ENCODE data around the gene HS3ST2. TPM values are rescaled to one million over a fixed set of nuclear protein-coding genes. Genes with fewer than 3 reads are reported as not detected.

Gene HS3ST2
- total and polyA plus RNA-seq, 2 experiments from 2014 or later: 0.17 TPM; not detected in 1

- no peaks in the 10 kb centered on the region for H3K79me2 ChIP-seq
- H3K36me3 ChIP-seq (replicated peaks; ENCODE audit: insufficient read depth, low read depth): no peaks in the 10 kb centered on the region
- no peak overlapping the region for H3K27ac ChIP-seq
- peaks cover 7% of the 10 kb centered on the region for H3K27me3 ChIP-seq
- H3K4me3 ChIP-seq: no peak overlapping the region
- WGBS (ENCODE audit: low lambda C conversion rate, missing lambda C conversion rate): 80% methylated on average over 3 of the region's 3 CpGs
- H3K9me2 ChIP-seq (replicated peaks; ENCODE audit: insufficient read depth): no peaks in the 10 kb centered on the region
- no peaks in the 10 kb centered on the region for H4K20me1 ChIP-seq (ENCODE audit: insufficient read depth, poor library complexity, severe bottlenecking)
- no peaks in the 10 kb centered on the region for H3K4me1 ChIP-seq (ENCODE audit: insufficient read depth)
- TF ChIP-seq CTCF (IDR thresholded peaks at IDR 0.05; ENCODE audit: poor library complexity) (no peak), EZH2phosphoT487 (IDR thresholded peaks at IDR 0.05; ENCODE audit: low read depth, severe bottlenecking, unreplicated experiment) (no peak), EZH2 (IDR thresholded peaks at IDR 0.05; ENCODE audit: borderline replicate concordance) (no peak)
- no peak overlapping the region for H2AFZ ChIP-seq
- no peak for DNase-seq (ENCODE audit: low spot score)
- no peaks in the 10 kb centered on the region for H3K9me3 ChIP-seq (ENCODE audit: low read depth)
- no peak overlapping the region for H3K4me2 ChIP-seq
These were observed 72.0 kb downstream of the HS3ST2 start for GRCh38 chr16:22885951-22886350.

- H3K4me3 ChIP-seq: no peak overlapping the region
- no peak overlapping the region for H2AFZ ChIP-seq
- H3K9me2 ChIP-seq (replicated peaks; ENCODE audit: insufficient read depth): no peaks in the 10 kb centered on the region
- no peak overlapping the region for H3K4me2 ChIP-seq
- TF ChIP-seq EZH2 (IDR thresholded peaks at IDR 0.05; ENCODE audit: borderline replicate concordance) (no peak), EZH2phosphoT487 (IDR thresholded peaks at IDR 0.05; ENCODE audit: low read depth, severe bottlenecking, unreplicated experiment) (no peak), CTCF (IDR thresholded peaks at IDR 0.05; ENCODE audit: poor library complexity) (no peak)
- peaks cover 2% of the 10 kb centered on the region for H3K27me3 ChIP-seq
- no peaks in the 10 kb centered on the region for H4K20me1 ChIP-seq (ENCODE audit: insufficient read depth, poor library complexity, severe bottlenecking)
- H3K36me3 ChIP-seq (replicated peaks; ENCODE audit: insufficient read depth, low read depth): no peaks in the 10 kb centered on the region
- H3K9me3 ChIP-seq (ENCODE audit: low read depth): no peaks in the 10 kb centered on the region
- 80% methylated on average over 1 of the region's 1 CpG for WGBS (ENCODE audit: low lambda C conversion rate, missing lambda C conversion rate)
- no peak for DNase-seq (ENCODE audit: low spot score)
- H3K4me1 ChIP-seq (ENCODE audit: insufficient read depth): no peaks in the 10 kb centered on the region
- no peak overlapping the region for H3K27ac ChIP-seq
- no peaks in the 10 kb centered on the region for H3K79me2 ChIP-seq
These were observed 73.0 kb downstream of the HS3ST2 start for GRCh38 chr16:22886927-22887326.

GRCh38 chr16:22887445-22887844, 73.5 kb downstream of the HS3ST2 start:
- 75% methylated on average over 6 of the region's 6 CpGs for WGBS (ENCODE audit: low lambda C conversion rate, missing lambda C conversion rate)
- Histone ChIP-seq H3K9me3 (ENCODE audit: low read depth) (no peaks in the 10 kb centered on the region), H4K20me1 (ENCODE audit: insufficient read depth, poor library complexity, severe bottlenecking) (no peaks in the 10 kb centered on the region), H3K79me2 (no peaks in the 10 kb centered on the region), H3K27ac (no peak overlapping the region), H3K27me3 (peaks cover 2% of the 10 kb centered on the region), H2AFZ (no peak overlapping the region), H3K4me2 (no peak overlapping the region), H3K36me3 (replicated peaks; ENCODE audit: insufficient read depth, low read depth) (no peaks in the 10 kb centered on the region), H3K9me2 (replicated peaks; ENCODE audit: insufficient read depth) (no peaks in the 10 kb centered on the region), H3K4me3 (no peak overlapping the region), H3K4me1 (ENCODE audit: insufficient read depth) (no peaks in the 10 kb centered on the region)
- DNase-seq (ENCODE audit: low spot score): no peak
- TF ChIP-seq EZH2phosphoT487 (IDR thresholded peaks at IDR 0.05; ENCODE audit: low read depth, severe bottlenecking, unreplicated experiment) (no peak), CTCF (IDR thresholded peaks at IDR 0.05; ENCODE audit: poor library complexity) (no peak), EZH2 (IDR thresholded peaks at IDR 0.05; ENCODE audit: borderline replicate concordance) (no peak)

- Histone ChIP-seq H3K36me3 (replicated peaks; ENCODE audit: insufficient read depth, low read depth) (no peaks in the 10 kb centered on the region), H2AFZ (no peak overlapping the region), H3K4me1 (ENCODE audit: insufficient read depth) (no peaks in the 10 kb centered on the region), H3K27me3 (peaks cover 2% of the 10 kb centered on the region), H3K79me2 (no peaks in the 10 kb centered on the region), H3K9me3 (ENCODE audit: low read depth) (no peaks in the 10 kb centered on the region), H3K4me2 (no peak overlapping the region), H3K4me3 (no peak overlapping the region), H4K20me1 (ENCODE audit: insufficient read depth, poor library complexity, severe bottlenecking) (no peaks in the 10 kb centered on the region), H3K9me2 (replicated peaks; ENCODE audit: insufficient read depth) (no peaks in the 10 kb centered on the region), H3K27ac (no peak overlapping the region)
- 61% methylated on average over 4 of the region's 4 CpGs for WGBS (ENCODE audit: low lambda C conversion rate, missing lambda C conversion rate)
- TF ChIP-seq CTCF (IDR thresholded peaks at IDR 0.05; ENCODE audit: poor library complexity) (no peak), EZH2phosphoT487 (IDR thresholded peaks at IDR 0.05; ENCODE audit: low read depth, severe bottlenecking, unreplicated experiment) (no peak), EZH2 (IDR thresholded peaks at IDR 0.05; ENCODE audit: borderline replicate concordance) (no peak)
- no peak for DNase-seq (ENCODE audit: low spot score)
These were observed 74.8 kb downstream of the HS3ST2 start for GRCh38 chr16:22888791-22889190.

Data from hepatocyte (in vitro differentiated cells).